ENCODE results near the gene LIPM.
A peak's percentile ranks its signal among the peaks of the same experiment; 100 is the strongest.
"Not testable (repeated sequence)": the region's sequence is repeated elsewhere in the genome, so short reads cannot be mapped to it uniquely, and the experiment has no call there.

The LIPM gene

DNA sequence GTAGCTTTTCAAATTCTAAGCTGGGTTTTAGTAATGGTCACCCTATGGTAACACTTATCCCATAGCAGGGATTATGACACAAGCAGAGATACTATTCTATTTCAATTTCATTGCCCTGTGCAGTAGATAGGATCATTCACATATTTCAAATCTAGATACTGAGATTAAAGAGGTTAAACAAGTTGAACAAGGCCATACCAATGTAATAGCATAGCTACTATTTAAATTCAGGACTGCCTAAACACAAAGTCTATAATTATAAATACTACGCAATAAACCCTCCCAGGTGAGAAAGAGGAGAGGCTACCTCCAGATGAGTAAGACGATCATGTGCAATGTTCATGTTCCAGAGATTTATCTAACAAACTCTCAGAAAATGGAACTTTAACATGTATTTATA lies 1.1 kb downstream of the LIPM start:
- no peak for DNase-seq

DNA sequence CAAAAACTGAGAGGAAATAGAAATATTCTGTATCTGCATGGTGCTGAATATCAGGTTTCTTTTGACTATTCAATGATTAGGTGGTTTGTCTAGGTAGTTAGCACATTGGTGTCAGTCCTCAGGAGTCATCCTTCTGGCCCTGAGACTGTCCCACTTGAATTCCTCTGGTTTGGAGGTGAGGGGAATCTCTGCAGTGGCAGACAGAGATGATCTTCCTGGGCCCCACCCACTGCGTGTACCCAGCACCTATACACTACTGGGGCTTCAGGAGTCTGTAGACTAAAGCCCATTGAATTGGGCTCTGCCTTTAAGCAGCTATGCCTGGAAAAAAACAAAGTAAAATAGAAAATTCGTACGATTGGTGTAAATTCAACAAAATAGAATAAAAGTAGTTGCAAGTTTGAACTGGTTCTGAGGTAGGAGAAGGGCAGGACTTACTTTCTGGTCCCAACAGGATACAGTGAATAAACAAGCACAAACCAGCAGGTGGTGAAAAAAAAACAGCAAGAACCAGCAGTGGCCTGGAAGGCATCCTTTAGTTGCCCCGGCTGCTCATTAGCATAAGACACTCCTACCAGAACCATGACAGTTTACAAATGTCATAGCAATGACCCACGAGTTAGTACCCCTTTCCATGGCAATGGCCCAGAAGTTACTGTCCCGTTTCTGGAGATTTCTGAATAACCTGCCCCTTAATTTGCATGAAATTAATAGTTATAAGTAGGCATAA lies 1.7 kb downstream of the LIPM start:
- no peak for DNase-seq

DNA sequence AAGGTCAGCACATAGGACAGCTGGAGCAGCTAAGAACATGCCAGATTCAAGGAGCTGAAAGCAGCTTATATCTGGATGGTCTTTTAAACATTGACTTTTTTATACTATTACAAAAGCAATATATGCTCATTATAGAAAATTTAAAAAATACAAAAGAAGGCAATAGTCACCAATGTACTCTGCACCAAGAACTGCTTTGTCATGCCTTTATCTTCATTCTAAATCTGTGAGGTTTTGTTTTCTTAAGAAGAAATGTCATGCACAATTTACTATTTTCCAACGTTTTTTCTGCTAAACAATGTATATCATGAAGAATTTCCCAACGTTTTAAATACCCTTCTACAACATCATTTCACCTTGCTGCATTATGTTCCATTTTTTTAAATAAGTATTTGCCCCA lies 2.8 kb downstream of the LIPM start:
- DNase-seq, result no peak

DNA sequence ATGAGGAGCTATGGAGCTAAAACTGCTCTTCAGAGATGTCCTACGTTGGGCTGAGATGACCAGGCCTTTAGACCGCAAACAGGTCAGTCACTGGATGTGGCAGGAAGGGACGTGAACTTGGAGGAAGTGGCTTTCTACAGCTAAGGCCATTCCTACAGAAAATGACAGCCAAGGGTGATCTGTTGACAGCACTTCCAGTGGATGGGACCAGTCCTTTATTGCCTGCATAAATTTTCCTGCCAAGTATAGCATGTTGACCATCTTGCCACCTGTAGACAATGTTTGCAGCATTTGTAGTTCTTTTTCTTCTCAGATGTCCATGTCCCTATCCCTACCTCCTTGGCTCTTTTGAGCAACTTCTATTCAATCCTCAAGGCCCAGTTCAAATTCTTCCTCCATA lies 3.4 kb downstream of the LIPM start:
- peak in 1 of 2 experiments; percentile 1 for DNase-seq

DNA sequence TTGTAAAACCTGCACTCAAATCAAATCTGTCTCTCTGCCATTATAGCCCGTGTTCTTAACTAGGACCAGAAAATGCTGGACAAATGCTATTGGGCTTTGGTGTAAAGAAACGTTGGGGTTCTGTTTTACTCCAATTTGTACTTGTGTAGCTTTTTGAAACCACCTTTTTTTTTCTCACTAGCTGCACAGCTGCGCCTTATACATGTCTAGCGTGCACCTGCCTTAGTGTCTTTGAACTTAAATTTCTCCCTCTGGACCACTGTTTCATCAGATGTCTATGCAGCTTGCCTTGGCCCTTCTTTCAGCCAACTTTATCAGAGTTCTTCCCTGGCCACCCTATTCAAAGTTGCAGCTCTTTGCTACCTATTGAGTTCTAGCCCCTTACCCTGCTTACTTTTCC lies 7.1 kb downstream of the LIPM start:
- DNase-seq, result no peak

DNA sequence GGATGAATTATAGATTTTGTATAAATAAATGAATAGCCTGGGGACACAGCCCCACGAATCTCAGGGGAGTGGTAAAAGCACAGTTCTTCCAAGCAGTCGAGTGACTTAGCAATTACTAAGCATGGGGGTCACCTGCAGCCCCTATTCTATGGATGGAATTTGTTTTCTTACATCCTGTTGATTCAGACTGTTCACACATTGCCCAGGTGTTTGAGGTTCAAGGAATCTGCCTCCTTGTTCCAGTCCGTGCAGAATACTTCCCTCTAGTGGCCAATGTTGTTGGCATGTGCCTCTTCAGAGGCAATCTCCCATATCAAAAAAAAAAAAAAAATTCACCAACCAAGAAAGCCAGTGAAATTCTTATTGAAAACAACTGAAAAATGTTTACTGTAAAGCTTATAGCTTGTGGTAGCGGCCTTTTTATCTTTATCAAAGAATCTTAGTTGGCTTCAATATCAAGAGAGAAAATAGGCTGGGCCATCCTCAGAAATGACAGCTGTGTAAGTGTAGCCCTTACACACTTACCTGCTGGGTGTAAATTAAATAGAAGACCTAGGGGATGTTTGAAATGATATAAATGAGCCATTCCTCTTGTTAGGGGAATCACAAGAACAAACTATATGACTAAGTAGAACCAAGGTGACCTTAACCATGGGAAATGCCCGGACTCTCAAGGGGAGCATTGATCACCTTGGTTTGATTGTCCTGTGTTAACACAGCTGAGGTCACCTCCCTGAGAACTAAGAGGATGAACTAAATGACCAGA lies 7.8 kb downstream of the LIPM start:
- peak; percentile 28 to 48 for DNase-seq

DNA sequence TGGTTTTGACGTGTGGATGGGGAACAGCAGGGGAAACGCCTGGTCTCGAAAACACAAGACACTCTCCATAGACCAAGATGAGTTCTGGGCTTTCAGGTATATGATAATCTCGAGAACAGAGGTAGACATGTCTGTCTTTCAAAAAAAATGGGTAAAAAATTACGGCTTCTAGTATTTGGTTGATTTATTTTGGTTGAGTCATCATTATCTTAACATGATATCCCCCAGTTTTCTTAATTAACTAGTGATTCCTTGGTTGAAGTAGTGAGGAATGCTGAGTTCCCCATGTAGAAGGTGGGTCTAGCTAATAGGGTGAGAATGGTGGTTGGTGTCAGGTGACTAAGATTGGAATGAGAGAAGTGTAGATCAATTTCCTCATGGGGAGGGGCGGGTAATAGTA lies 10.7 kb downstream of the LIPM start:
- DNase-seq, result no peak

DNA sequence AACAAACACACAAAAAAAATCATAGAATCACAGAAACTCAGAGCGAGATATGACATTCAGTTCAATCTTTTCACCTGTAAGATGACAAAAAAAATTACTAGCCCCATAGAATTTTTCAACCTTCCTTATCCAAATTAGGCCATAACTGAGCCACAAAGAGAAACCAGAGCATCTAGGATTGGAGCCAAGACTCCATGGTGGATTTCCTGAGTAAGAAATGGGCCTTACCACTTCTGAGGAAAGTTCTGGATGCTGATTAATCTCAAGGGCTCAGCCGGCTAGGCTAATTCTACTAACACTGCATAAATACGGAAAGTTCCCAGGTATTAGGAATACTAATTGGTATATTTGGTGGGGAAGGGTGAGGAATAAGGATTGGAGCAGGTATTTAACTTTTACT lies 16.8 kb downstream of the LIPM start:
- no peak for DNase-seq

DNA sequence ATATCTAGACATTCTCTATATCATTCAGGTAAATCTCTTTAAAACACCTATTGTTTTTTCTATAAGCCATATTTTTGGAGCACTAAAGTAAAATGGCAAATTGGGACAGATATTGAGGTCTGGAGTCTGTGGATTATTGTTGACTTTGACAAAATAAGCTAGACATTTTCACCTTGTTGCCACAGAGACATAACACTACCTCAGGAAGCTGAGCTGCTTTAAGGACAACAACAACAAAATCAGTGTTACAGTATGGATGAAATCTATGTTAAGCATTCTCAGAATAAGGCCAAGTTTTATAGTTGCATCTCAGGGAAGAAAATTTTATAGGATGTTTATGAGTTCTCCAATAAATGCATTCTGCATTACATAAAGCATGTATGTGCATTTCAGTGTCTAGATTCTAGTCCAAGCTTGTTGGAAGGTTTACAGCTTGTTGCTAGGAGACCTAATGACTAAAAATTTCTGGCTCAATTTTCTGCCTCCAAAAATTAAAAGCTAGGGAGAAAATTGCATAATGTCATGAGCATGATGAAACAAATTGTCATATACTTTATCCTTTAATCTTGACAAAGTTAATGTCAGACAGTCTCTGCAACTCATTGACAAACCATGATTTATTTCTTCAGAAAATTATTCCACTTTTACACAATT lies 18.3 kb downstream of the LIPM start:
- DNase-seq, result no peak

DNA sequence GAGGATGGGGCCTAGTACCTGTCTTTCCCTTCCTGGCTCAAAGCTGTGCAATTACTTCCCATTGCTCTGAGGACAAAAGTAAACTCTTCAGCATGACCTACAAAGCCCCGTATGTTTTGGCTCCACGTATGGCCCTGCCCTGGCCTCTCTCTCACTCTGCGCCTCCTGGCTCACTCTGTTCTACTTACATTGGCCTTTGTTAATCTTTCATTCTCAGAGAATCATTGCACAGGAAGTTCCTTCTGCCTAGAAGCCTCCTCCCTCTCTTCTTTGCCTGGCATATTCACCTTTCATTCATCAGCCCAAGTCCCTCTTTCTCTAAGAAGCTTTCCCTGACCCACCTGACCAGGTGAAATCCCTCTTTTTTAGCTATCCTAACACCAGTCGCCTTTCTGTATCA lies 23.9 kb downstream of the LIPM start:
- DNase-seq, result no peak

DNA sequence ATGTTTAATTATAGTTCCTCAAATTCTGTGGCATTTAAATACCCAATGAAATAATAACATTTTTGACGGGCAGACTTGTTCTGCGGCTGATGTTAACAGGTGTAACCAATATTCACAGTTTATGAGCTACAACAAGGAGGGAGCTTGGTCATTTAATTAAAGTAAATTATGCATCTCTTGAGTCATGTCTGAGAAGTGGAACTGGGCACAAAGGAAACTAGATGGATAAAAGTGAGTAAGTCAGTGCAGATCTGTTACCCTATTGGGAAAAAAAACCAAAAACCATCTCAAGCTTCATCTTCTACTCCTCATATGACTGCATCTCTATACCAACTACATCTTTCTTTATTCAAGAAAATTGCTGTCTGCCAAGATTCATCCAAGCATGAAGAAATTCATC lies 25.1 kb downstream of the LIPM start:
- DNase-seq, result no peak

DNA sequence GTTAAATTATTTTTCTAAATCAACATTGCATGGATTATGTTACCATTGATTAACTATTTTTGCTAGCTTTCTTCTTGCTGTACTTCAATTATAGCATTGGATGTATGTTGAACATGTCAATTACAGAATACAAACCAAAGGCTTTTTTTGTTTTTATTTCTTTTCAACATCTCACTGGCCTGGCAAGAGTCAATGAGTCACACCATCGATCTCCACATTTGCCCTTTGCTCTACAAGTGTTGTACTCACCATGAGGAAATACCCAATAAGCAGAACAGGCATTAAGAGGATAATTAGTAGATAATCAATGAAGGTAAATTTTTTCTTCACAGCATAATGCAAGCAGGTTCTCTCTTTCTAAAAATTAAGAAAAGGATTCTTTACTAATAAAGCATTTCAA lies 25.8 kb downstream of the LIPM start:
- DNase-seq, result no peak

DNA sequence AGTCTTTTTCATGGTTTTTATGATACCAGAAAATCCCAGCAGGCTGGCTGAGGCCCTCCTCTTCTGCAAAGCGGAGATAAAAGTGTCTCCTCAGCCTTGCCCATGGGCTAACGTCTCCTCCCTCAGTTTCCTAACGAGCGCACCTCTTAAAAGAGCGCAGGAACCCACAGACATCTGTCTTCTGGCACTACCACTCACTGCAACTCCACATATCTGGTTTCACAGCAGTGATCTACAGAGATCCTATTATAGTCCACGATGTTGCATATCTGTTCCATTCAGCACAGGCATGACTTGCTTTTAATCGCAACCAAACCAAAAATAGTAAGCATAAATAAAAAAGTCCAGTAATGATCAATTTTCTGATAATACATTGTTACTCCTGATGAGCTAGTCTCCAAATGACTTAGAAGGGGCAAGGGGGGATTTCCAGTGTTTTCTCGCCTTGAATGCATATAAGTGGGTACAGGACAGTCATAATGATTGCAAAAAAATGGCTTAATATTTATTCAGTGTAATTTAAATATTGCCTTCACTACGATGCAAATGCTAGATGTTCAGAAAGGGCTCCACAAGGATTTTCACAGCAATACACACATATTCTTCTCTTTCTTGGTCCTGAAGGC lies 28.2 kb downstream of the LIPM start:
- no peak for DNase-seq

DNA sequence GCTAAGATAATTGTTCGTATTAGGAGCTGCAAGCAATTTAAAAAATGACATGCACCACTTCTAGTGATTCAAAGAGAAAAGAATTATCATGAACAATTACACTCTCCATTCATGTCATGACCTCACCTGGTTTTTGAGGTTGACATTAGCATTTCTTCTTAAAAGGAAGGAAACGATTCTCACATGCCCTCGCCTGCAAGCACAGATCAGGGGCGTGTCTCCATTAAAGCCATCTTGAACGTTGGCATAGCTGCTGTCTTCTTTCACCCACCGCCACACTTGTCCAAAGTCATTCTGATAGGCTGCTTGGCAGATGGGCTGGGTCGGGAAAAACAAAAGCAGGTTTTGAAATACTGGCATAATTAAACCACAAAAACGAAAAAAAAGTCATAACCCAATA lies 29.2 kb downstream of the LIPM start:
- no peak for DNase-seq

DNA sequence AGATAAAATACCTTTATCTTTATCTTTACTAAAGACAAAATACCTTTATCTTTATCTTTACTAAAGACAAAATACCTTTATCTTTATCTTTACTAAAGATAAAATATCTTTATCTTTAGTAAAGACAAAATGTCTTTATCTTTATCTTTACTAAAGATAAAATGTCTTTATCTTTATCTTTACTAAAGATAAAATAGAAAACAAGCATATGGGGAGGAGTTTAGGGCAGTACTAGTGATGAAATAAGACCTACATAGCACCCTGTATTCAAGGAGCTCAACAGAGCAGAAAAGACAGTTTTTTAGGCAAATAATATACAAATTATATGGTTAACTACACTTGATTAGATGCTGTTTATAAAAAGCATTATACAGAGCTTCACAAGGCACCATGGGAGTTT lies 29.8 kb downstream of the LIPM start:
- DNase-seq, result no peak

DNA sequence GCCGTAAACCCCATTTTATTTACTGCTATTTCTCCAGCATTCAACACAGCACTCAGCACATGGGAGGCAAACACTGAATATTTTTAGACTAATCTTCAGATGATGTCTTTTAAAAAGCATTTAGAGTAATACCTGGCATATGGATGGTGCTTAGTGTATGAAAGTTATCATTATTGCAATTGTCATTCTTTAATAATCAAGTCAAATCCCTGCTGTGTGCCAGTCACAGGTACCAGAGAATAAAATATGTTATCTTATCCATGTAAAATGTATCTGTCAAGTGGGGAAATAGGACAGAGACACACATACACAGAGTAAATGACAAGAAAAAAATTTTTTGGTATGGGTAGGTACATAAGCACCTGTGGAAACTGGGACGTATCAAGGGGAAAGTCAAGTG lies 30.6 kb downstream of the LIPM start:
- no peak for DNase-seq

DNA sequence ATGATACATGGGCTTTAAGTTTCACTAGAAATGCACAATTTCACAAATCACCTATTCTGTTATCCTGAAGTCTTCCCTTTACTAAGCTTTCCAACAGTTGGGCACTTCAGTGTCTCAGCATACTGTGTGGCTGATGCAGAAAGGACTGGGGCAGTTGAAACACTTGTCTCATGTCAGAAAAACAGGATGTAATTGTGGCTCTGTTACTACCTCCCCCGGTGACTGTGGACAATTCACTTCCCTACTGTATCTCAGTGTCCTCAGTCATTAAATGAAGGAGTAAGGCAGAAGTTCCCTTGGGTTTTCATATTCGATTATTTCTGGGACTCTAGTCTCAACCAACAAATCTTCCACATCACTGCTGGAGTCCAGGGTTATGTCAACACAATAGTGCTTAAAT lies 31.2 kb downstream of the LIPM start:
- DNase-seq, result no peak

DNA sequence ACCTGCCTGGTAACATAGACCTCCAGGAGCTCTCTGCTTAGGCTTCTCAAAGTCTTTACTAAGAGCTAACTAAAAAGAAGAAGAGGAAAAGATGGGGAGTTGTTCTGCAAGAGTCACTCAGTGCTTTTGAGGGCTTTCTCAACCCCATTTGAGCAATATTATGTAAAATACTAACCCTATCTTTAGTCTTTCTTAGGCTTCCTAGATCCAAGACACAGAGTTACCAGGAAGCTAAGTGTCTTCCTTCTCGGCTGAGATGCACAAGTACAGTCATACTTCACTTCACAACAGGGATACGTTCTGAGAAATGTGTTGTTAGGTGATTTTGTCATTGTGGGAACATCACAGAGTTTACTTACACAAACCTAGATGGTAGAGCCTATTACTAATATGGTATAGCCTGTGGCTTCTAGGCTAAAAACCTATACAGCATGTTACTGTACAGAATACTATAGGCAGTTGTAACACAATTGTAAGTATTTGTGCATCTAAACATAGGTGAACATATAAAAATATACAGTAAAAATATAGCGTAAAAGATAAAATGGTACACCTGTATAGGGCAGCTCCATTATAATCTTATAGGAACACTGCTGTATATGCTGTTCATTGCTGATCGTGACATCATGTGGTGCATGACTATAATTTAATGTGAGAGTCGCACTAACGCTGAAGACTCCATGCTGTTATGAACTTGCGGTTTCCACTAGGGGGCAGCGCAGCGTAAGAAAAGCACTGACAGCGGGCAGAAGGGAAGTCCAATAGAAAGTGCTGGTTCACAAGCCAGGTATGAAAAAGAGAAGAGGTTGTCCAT lies 32.8 kb downstream of the LIPM start:
- DNase-seq, result peak; percentile 5 to 61

DNA sequence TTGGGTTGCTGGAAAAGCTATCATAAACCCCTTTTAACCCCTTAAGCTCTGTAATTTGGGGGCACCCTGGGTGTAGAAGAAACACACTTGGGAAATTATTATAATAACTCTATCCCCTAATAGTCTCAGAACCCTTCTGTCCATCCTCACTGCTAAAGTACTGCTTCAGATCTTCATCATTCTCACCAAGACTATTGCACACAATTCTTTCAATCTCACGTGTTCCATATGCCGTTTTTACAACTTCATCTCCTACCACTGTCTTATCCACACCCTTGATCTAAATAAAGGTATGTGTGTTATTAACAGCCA lies 33.3 kb downstream of the LIPM start:
- DNase-seq, result no peak

DNA sequence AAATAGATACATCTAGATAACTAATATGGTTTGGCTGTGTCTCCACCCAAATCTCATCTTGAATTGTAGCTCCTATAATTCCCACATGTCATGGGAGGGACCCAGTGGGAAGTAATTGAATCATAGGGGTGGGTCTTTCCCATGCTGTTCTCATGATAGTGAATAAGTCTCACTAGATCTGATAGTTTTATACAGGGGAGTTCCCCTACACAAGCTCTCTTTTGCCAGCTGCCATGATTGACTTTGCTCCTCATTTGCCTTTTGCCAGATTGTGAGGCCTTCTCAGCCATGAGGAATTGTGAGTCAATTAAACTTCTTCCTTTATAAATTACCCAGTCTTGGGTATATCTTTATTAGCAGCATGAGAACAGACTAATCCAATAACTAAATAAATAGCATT lies 35.1 kb downstream of the LIPM start:
- DNase-seq, result not testable (repeated sequence)

DNA sequence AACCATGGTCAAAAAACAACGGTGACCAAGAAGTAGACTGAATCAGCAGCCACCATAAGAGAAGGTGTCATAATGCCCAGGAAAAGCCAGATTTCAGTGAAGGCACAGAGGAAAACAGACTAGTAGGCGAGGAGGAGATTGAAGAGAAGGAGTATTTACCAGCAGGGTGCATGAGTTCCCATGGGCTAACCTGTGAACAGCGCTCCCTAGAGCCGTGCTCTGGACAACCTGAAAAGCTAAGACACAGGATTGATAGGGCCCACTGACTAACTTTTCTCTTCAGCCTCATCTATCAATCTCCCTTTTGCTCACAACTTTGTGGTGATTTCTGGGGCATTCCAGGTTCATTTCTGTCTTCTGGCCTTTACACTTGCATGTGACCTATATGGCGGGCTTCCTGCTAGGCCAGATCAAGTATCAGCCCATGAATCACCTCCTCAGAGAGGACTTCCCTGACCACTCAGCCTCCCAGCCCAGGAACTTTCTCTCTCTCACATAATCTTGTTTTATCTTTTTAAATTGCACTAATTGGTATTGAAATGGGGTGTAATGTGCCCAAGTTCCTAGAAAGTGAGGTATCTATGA lies 36.3 kb downstream of the LIPM start:
- DNase-seq, result no peak

DNA sequence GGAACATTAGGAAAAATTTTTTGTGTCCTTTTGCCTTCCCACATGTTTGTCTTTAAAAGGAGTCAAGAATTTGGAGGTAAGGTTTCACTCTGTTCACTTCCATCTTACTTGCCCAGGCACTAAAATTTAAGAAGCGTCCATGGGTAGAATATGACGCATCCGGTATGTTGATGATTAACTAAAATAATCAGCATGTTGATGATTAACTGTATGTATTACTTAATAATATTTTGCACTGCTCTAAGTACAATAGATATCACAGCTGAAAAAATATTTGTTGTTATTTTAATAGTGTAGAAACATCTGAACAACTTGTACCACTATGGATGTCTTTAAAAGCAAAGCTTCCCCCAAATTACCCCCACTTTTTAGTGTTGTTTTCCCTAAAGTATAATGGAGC lies 37.6 kb downstream of the LIPM start:
- DNase-seq, result no peak

DNA sequence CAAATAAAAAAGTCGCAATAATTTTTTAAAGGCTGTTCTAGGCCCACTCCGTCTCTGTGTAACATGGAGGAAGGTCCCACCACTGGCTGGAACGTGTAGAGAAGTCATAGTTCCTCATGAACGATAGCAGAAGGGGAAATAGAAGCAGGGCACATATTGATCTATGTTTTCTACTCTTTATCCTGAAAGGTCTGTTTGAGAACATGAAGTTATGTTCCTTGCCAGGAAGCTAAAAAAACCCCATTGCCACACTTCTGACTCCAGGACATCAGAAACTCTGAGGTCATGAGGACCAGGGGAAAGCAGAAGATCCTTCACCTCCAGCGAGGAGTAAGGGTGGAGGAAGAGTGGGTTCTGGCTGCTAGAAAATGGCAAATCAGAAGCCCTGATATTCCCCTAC lies 38.4 kb downstream of the LIPM start:
- DNase-seq, result no peak

Data from SW 1271 (cell line).